Stimulated activated CD4-positive, alpha-beta T cell treated with anti-CD3 and anti-CD28 coated beads, Interleukin-4, amount 100 ng/mL, for 24 hours (primary cell): ENCODE measurements around the gene CTF1.
"Not testable (repeated sequence)": the region's sequence is repeated elsewhere in the genome, so short reads cannot be mapped to it uniquely, and the experiment has no call there.

ENCODE experiments used
- DNase-seq: peaks from one replicate; pipeline ENCODE4 v3.0.0-alpha.2; 2020

The CTF1 gene

DNA sequence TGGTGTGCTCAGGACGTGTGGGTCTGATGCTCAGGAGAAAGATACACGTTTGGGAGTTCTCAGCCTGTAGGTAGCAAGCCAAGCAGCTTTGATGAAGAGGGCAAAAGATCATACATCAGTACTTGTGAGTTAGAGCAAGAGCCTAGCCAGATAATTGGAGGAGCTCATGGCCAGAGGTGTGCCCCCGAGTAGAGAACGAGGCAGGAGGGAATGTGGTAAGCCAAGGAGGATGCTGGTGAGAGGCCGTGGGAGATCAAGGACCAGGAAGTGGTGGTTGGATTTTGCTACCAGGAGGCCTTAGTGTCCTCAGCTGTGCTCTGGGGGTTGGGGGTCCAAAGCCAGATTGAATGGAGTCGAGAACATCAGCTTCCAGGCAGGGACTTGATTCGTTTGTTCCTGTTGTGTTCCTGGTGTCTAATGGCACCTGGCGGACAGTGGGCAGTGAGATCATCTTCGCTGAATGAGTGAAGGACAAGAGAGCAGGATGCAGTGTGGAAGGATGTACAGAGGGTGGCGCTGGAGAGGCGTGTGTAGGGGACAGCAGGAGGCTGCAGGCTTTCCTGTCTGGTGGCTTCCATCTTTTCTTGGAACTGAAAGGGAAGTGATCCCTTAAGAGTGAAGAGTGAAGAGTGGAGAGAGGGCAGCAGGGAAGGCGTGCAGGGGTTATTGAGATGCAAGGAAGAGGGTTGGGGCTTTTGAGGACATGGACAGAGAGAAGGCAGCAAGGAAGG is 38.6 kb downstream of the CTF1 start:
- DNase-seq, result peak; percentile 42

- DNase-seq, result no peak
Observed at GRCh38 chr16:30937692-30938091, 41.3 kb downstream of the CTF1 start.

DNA sequence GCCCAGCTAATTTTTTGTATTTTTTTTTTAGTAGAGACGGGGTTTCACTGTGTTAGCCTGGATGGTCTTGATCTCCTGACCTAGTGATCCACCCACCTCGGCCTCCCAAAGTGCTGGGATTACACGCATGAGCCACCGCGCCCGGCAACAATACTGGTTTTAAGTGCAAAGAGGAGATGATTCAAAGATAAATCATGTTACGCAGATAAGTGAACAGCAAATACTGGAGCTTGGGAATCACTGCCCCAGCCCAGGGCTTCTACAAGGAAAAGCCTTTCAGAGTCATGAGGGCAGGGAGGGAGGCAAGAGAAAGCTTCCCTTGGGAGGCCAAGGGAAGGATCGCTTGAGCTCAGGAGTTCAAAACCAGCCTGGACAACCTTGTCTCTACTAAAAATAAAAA is 43.2 kb downstream of the CTF1 start:
- not testable (repeated sequence) for DNase-seq

DNA sequence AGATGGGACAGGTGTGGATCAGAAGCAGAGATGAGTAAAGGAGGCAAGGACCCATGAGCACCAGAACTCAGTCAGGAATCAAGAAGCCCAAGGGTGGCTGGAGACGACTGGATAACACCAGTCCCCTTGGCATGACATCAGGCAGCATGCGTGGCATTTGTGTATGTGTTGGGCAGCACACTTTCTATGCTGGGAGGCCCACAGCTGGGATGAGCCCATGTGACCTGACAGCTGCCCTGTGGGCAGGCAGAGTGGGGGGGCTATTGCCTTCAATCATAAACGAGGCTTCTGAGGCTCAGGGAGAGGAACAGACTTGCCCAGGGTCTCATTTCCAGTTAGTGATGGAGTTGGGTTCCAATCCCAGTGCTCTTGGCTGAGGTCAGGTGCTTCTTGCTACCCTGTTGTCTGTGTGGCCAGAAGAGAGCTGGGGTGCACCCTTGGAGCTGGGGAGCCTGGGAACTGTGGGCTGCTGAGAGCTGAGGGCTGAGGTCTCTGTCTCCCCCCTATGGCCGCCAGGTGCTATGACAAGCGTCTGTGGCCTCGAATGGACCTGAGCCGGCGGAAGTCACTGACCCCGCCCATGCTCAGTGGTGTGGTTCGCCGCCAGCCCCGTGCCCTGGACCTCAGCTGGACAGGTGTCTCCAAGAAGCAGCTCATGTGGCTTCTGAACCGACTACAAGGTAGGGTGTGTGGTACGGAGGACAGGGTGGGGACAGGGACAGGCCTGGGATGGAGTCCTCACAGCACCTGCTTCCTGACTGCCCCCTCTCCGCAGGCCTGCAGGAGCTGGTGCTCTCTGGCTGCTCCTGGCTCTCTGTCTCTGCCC is 45.4 kb downstream of the CTF1 start:
- peak; percentile 68 for DNase-seq

- DNase-seq, result no peak
Observed at GRCh38 chr16:30942426-30942806, 46.0 kb downstream of the CTF1 start.

- DNase-seq, result no peak
Observed at GRCh38 chr16:30944352-30944751, 47.9 kb downstream of the CTF1 start.

GRCh38 chr16:30946671-30947540 is 50.5 kb downstream of the CTF1 start:
- DNase-seq, result no peak

DNA sequence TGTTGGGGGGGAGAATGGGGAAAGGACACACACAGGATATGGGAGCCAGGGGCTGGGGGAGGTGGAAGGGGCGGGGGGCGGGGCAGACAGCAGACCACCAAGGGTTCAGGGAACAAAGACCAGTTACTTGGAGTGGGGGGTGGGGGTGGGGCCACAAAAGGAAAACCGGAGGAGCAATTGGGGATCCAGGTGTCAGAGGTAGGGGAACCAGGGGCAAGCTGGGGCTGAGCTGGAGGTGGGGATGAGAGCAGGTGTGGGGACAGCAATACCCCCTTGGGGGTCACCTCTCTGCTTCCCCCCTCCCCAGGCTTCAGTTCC is 51.1 kb downstream of the CTF1 start:
- DNase-seq, result no peak

DNA sequence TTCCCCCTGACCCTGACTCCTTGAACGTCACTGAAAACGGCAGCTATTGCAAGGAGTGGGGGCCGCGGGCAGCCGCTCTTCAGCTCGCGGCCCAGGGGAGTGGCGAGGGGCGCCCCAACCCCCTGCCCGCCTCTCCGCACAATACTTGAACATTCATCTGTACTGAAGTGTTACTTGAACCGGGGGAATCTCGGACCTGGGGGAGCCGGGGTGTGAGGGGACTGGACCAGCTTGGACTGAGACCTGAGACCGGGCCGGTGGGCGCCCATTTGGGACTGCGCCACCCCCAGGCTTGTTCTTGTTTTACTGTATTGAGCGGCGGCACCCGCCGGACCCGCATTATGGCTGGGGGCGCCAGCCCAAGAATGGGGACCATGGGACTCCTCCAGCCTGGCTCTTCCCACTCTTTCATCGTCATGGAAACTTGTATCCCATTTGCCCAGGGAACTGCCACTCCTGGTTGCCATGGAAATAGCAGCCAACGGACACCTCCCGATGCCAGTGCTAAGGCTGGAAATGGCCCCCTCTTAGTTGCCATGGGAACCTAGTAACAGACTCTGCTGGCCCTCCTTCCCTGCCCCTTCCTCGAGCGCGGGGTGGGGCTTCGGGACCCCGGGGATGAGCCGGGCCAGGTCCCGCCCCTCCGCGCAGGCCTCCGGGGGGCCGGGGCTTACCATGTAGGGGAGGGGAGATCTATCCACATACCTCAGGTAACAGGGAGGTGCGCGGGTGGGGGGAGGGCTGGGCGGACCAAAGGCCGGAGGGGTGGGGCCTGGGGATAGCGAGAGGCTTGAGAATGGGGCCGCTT is 51.6 kb downstream of the CTF1 start:
- DNase-seq, result no peak

DNA sequence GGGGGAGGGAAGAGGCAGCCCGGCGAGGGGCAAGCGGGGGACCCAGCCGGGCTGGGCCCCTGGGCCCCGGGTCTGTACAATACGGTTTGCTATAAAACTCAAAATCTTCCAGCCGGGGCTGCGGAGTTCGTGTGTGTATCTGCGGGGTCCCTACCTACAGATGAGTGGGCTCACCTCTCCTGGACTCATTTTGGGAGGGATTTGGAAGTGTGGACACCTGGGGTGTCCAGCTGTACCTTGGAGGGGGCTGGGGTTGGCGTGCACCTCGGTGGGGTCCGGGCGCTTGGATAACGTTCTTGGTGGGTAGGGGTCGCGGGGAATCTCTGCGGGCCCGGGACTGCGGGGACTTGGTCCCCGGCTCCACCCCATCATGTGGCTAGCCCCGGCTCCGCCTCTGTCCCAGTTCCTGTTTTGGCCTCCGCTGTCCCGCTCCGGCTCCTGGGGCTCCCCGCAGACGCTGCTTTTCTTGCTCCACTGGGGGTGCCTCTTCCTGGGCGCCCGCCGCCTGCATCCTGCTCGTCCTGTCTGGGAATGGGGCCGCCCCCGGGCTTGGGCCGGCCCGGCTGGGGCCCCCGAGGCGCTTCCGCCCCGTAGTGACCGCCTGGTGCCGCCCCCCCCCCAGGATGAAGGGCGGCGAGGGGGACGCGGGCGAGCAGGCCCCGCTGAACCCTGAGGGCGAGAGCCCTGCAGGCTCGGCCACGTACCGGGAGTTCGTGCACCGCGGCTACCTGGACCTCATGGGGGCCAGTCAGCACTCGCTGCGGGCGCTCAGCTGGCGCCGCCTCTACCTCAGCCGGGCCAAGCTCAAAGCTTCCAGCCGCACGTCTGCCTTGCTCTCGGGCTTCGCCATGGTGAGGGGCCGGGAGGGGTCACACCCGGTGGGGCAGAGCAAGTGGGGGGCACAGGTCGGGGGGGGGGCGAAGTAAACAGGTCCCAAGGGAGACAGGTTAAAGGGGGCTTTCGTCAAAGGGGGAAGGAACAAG is 52.5 kb downstream of the CTF1 start, which contains the start of gene ORAI3:
ORAI3 (plus strand) TSS at position 402 of the 983 bp plus-strand sequence; CDS start at position 624, 222 bp downstream.
- DNase-seq, result peak; percentile 41

DNA sequence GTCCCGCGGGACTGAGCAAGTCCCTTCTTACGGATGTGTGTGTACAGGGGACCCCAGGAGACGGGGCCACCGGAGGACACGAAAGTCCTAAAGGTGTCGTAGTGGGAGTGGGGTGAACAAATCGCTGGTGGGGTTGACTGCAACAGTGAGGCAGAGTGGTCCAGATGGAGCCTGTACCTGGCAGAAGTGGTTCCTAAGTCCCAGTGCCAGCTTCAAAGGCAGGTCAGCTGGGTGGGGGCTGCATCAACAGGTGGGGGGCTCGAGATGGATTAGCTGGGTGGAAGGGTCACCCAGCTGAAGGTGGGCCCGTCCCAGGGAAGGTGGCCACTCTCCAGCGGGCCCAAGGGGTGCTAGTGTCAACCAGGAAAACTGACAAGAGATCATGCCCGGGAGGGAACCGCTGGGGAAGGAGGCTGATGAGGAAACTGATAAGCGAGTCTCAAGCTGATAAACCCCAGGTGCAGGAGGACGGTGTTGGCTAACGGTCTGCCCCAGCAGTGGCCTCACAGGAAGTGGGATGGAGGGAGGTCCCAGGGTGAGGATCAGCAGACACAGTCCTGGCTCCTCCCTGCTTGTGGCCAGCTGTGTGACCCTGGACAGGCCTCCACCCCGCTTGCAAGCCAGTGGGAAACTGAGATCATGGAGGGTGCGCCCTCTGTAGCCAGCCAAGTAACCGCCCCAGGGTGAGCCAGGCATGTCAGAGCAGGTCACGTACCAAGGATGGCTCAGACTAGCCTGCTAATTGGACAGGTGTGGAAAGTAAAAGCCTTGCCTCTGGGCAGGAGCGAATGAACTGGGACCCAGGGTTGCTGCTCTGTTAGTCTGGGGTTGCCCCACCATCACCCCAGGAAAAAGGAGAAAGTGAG is 53.5 kb downstream of the CTF1 start:
- peak; percentile 27 for DNase-seq

DNA sequence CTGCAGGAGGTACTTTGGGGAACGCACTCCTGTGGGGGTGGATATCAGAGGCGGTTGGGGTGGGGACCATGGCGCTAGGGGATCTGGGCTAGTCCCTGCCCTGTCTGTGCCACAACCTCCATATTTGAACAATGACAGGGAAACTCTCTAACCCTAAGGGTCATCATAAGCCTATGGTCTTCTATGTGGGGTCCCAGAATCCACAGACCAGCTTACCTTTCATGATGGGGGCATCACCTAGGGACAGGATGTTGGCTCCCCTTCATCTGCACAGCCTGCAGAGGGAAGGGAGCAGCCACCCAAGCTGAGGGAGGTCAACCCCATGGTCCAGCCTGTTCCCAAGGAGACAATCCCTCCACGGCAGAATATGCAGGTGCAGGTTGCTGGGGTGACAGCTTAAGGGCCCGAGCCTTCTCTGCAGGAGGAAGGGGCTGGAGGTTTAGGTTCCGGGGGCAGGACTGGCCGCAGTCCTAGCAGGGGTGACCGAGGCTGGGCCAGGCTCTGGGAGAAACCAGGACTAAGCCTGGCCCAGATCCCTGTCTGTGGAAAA is 54.2 kb downstream of the CTF1 start:
- DNase-seq, result no peak

- no peak for DNase-seq
Observed at GRCh38 chr16:30951193-30951592, 54.8 kb downstream of the CTF1 start.

GRCh38 chr16:30951750-30952149 is 55.3 kb downstream of the CTF1 start:
- no peak for DNase-seq

DNA sequence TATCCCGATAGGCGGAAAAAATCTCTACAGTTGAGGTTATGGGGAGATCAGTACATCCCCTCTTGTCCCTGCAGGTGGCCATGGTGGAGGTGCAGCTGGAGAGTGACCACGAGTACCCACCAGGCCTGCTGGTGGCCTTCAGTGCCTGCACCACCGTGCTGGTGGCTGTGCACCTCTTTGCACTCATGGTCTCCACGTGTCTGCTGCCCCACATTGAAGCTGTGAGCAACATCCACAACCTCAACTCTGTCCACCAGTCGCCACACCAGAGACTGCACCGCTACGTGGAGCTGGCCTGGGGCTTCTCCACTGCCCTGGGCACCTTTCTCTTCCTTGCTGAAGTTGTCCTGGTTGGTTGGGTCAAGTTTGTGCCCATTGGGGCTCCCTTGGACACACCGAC is 56.7 kb downstream of the CTF1 start:
- DNase-seq, result no peak
